PC-3 (cell line): ENCODE data around the gene ARIH2.

Experiments used
- EZH2 ChIP-seq: fragments of 300-600 bp; sonication (generic); IDR thresholded peaks from one replicate; pipeline ENCODE4 v1.6.1; 2017; ENCODE audit warnings: antibody characterized with exemption, mild to moderate bottlenecking, low read length; ENCODE audit not compliant: unreplicated experiment
- EZH2phosphoT487 ChIP-seq: fragments of 300-600 bp; sonication (generic); IDR thresholded peaks from 2 replicates; pipeline ENCODE4 v1.6.1; 2018; ENCODE audit warnings: mild to moderate bottlenecking, antibody characterized with exemption, low read length, borderline replicate concordance
- TF ChIP-seq, protein P1 (sequence below): fragments of 300-600 bp; sonication (generic); conservative IDR thresholded peaks from 2 replicates; pipeline ENCODE4 v1.5.1; 2017; ENCODE audit warnings: antibody characterized with exemption, low read depth, mild to moderate bottlenecking, low read length

DNA sequence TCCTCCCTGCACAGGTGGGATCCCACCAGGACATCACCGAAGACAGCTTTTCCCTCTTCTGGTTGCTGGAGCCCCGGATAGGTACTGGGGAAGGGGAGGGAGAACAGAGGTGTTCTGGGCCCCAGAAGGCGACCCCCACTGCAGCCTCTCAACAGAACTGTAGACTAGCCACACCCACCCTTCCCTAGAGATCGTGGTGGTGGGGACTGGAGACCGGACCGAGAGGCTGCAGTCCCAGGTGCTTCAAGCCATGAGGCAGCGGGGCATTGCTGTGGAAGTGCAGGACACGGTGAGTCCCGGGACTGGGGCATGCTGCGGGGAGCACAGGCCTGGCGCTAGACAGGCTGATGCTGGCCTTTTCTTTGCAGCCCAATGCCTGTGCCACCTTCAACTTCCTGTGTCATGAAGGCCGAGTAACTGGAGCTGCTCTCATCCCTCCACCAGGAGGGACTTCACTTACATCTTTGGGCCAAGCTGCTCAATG, 104.1 kb downstream of the ARIH2 start:
- TF ChIP-seq, protein P1, sequence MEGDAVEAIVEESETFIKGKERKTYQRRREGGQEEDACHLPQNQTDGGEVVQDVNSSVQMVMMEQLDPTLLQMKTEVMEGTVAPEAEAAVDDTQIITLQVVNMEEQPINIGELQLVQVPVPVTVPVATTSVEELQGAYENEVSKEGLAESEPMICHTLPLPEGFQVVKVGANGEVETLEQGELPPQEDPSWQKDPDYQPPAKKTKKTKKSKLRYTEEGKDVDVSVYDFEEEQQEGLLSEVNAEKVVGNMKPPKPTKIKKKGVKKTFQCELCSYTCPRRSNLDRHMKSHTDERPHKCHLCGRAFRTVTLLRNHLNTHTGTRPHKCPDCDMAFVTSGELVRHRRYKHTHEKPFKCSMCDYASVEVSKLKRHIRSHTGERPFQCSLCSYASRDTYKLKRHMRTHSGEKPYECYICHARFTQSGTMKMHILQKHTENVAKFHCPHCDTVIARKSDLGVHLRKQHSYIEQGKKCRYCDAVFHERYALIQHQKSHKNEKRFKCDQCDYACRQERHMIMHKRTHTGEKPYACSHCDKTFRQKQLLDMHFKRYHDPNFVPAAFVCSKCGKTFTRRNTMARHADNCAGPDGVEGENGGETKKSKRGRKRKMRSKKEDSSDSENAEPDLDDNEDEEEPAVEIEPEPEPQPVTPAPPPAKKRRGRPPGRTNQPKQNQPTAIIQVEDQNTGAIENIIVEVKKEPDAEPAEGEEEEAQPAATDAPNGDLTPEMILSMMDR: no peak
- TF ChIP-seq EZH2 (no peak), EZH2phosphoT487 (no peak)
